ENCODE results near the gene CLEC18A. TPM values are rescaled to one million over a fixed set of nuclear protein-coding genes. Genes with fewer than 3 reads are reported as not detected.
A peak's percentile ranks its signal among the peaks of the same experiment; 100 is the strongest.

CLEC18A gene
- total RNA-seq, 1 donor from 2014 or later = 3.4 TPM

GRCh38 chr16:69932691-69933392, 18.3 kb upstream of the CLEC18A start:
- Histone ChIP-seq H3K9me3 (ENCODE audit: insufficient read depth, low read depth, low read length) (no peaks in the 10 kb centered on the region), H4K20me1 (ENCODE audit: insufficient read depth, low read length) (no peaks in the 10 kb centered on the region), H3K36me3 (ENCODE audit: insufficient read depth, low read length) (peaks cover 11% of the 10 kb centered on the region), H3K9ac (ENCODE audit: low read length) (no peak overlapping the region), H3K79me2 (ENCODE audit: insufficient read depth, low read length) (no peaks in the 10 kb centered on the region), H2AFZ (ENCODE audit: low read depth, low read length) (no peak overlapping the region), H3K27ac (ENCODE audit: low read depth, low read length) (no peak overlapping the region), H3K4me1 (ENCODE audit: insufficient read depth, low read length) (peaks cover 3% of the 10 kb centered on the region), H3K4me3 (ENCODE audit: insufficient read depth, low read depth, low read length) (no peak overlapping the region), H3K4me2 (ENCODE audit: low read length) (no peak overlapping the region), H3K27me3 (ENCODE audit: insufficient read depth, low read length) (no peaks in the 10 kb centered on the region)
- peaks cover 2% of the 10 kb centered on the region for H3K4me1 Mint-ChIP-seq (ENCODE audit: low read depth, unreplicated experiment)
- FAIRE-seq (no peak), DNase-seq (ENCODE audit: low read depth) (no peak)
- no peak for TF ChIP-seq EZH2 (IDR thresholded peaks at IDR 0.05; ENCODE audit: insufficient read depth, low read length)
- no peak for TF ChIP-seq CTCF (IDR thresholded peaks at IDR 0.05; ENCODE audit: insufficient read depth, low read depth, low read length)
- H3K27ac Mint-ChIP-seq (ENCODE audit: unreplicated experiment) = no peak overlapping the region
- H3K4me3 Mint-ChIP-seq (ENCODE audit: unreplicated experiment) = no peak overlapping the region
- no peaks in the 10 kb centered on the region for H3K27me3 Mint-ChIP-seq (ENCODE audit: low read depth, unreplicated experiment)
- no peaks in the 10 kb centered on the region for H3K9me3 Mint-ChIP-seq (ENCODE audit: unreplicated experiment)
- H3K36me3 Mint-ChIP-seq (ENCODE audit: low read depth, unreplicated experiment) = peaks cover 38% of the 10 kb centered on the region

- Mint-ChIP-seq H3K4me1 (ENCODE audit: low read depth, unreplicated experiment) (no peaks in the 10 kb centered on the region), H3K36me3 (ENCODE audit: low read depth, unreplicated experiment) (peaks cover 40% of the 10 kb centered on the region), H3K4me3 (ENCODE audit: unreplicated experiment) (no peak overlapping the region), H3K27ac (ENCODE audit: unreplicated experiment) (no peak overlapping the region), H3K27me3 (ENCODE audit: low read depth, unreplicated experiment) (no peaks in the 10 kb centered on the region), H3K9me3 (ENCODE audit: unreplicated experiment) (no peaks in the 10 kb centered on the region)
- Histone ChIP-seq H3K4me2 (ENCODE audit: low read length) (no peak overlapping the region), H3K36me3 (ENCODE audit: insufficient read depth, low read length) (peaks cover 16% of the 10 kb centered on the region), H3K4me3 (ENCODE audit: insufficient read depth, low read depth, low read length) (no peak overlapping the region), H2AFZ (ENCODE audit: low read depth, low read length) (no peak overlapping the region), H3K9me3 (ENCODE audit: insufficient read depth, low read depth, low read length) (no peaks in the 10 kb centered on the region), H4K20me1 (ENCODE audit: insufficient read depth, low read length) (no peaks in the 10 kb centered on the region), H3K9ac (ENCODE audit: low read length) (no peak overlapping the region), H3K79me2 (ENCODE audit: insufficient read depth, low read length) (no peaks in the 10 kb centered on the region), H3K27ac (ENCODE audit: low read depth, low read length) (no peak overlapping the region), H3K4me1 (ENCODE audit: insufficient read depth, low read length) (peaks cover 3% of the 10 kb centered on the region), H3K27me3 (ENCODE audit: insufficient read depth, low read length) (no peaks in the 10 kb centered on the region)
- DNase-seq (ENCODE audit: low read depth) (no peak), FAIRE-seq (no peak)
- TF ChIP-seq CTCF (IDR thresholded peaks at IDR 0.05; ENCODE audit: insufficient read depth, low read depth, low read length) (no peak), EZH2 (IDR thresholded peaks at IDR 0.05; ENCODE audit: insufficient read depth, low read length) (no peak)
These were observed 17.1 kb upstream of the CLEC18A start for GRCh38 chr16:69934044-69934443.

DNA sequence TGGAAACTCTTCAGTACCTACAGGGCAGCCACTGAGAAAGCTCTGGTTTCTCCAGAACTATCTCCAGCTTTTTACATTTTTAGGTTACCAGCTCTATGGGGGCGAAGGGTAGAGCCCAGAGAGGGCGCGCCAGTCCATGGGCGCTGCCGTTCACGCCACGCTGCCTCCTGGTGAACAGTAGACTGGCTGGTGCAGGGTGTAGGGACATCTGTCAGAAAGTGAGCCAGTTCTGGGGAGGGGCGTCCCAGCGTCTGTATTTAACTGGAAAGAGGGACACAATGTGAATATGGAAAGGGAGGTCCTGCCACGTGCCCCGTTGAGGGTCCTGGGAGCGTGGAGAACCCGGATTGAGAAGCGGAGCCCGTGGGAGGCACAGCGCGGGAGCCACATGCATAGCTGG, 16.4 kb upstream of the CLEC18A start:
- H3K79me2 ChIP-seq (ENCODE audit: insufficient read depth, low read length) = no peaks in the 10 kb centered on the region
- H3K4me1 ChIP-seq (ENCODE audit: insufficient read depth, low read length) = peaks cover 3% of the 10 kb centered on the region
- no peaks in the 10 kb centered on the region for H3K4me1 Mint-ChIP-seq (ENCODE audit: low read depth, unreplicated experiment)
- no peaks in the 10 kb centered on the region for H3K9me3 Mint-ChIP-seq (ENCODE audit: unreplicated experiment)
- H3K9ac ChIP-seq (ENCODE audit: low read length) = no peak overlapping the region
- H3K36me3 Mint-ChIP-seq (ENCODE audit: low read depth, unreplicated experiment) = peaks cover 40% of the 10 kb centered on the region
- H3K27ac ChIP-seq (ENCODE audit: low read depth, low read length) = peak overlapping the region; percentile 19
- H3K4me3 ChIP-seq (ENCODE audit: insufficient read depth, low read depth, low read length) = no peak overlapping the region
- H2AFZ ChIP-seq (ENCODE audit: low read depth, low read length) = no peak overlapping the region
- no peak overlapping the region for H3K4me2 ChIP-seq (ENCODE audit: low read length)
- H3K27ac Mint-ChIP-seq (ENCODE audit: unreplicated experiment) = no peak overlapping the region
- no peak for DNase-seq (ENCODE audit: low read depth)
- no peaks in the 10 kb centered on the region for H3K9me3 ChIP-seq (ENCODE audit: insufficient read depth, low read depth, low read length)
- TF ChIP-seq CTCF (IDR thresholded peaks at IDR 0.05; ENCODE audit: insufficient read depth, low read depth, low read length) (no peak), EZH2 (IDR thresholded peaks at IDR 0.05; ENCODE audit: insufficient read depth, low read length) (no peak)
- H3K36me3 ChIP-seq (ENCODE audit: insufficient read depth, low read length) = peaks cover 16% of the 10 kb centered on the region
- H3K4me3 Mint-ChIP-seq (ENCODE audit: unreplicated experiment) = no peak overlapping the region
- no peaks in the 10 kb centered on the region for H3K27me3 Mint-ChIP-seq (ENCODE audit: low read depth, unreplicated experiment)
- H3K27me3 ChIP-seq (ENCODE audit: insufficient read depth, low read length) = no peaks in the 10 kb centered on the region
- FAIRE-seq = no peak
- H4K20me1 ChIP-seq (ENCODE audit: insufficient read depth, low read length) = no peaks in the 10 kb centered on the region
